Measurements from ENCODE around the gene EML6. TPM values are rescaled to one million over a fixed set of nuclear protein-coding genes. Genes with fewer than 3 reads are reported as not detected.
"Not testable (repeated sequence)": the region's sequence is repeated elsewhere in the genome, so short reads cannot be mapped to it uniquely, and the experiment has no call there.

EML6 gene
- total RNA-seq, 4 donors from 2014 or later, result 2.3 to 15.1 (median 4.1) TPM

- no peak for DNase-seq (ENCODE audit: low spot score in 2 of 2)
- Histone ChIP-seq H3K27me3 (no peaks in the 10 kb centered on the region), H3K4me3 (no peak overlapping the region), H3K4me1 (peaks cover 50% of the 10 kb centered on the region), H3K9me3 (no peaks in the 10 kb centered on the region), H3K36me3 (peaks cover 6% of the 10 kb centered on the region), H3K27ac (no peak overlapping the region)
- WGBS, result 75% methylated on average over 3 of the region's 3 CpGs
- no peak for TF ChIP-seq POLR2AphosphoS5 (IDR thresholded peaks at IDR 0.05)
- no peak for TF ChIP-seq CTCF (IDR thresholded peaks at IDR 0.05)
- no peak for TF ChIP-seq POLR2A (IDR thresholded peaks at IDR 0.05)
- no peak for TF ChIP-seq EP300 (IDR thresholded peaks at IDR 0.05)
Measured at GRCh38 chr2:54988612-54989011, 265.1 kb downstream of the EML6 start.

DNA sequence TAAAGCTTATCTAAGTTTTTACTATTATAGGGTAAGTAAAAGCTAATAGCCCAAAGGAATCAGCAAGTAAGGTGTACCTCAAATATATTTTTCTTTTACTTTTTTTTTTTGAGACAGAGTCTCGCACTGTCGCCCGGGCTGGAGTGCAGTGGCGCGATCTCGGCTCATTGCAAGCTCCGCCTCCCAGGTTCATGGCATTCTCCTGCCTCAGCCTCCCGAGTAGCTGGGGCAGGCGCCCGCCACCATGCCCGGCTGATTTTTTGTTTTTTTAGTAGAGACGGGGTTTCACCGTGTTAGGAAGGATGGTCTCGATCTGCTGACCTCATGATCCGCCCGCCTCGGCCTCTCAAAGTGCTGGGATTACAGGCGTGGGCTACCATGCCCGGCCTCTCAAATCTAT, 267.2 kb downstream of the EML6 start:
- H3K36me3 ChIP-seq; H3K27ac ChIP-seq; H3K4me3 ChIP-seq; DNase-seq (ENCODE audit: low spot score in 2 of 2); H3K9me3 ChIP-seq; H3K27me3 ChIP-seq: not testable (repeated sequence)
- WGBS, result 95% methylated on average over 19 of the region's 19 CpGs
- H3K4me1 ChIP-seq, result peaks cover 44% of the 10 kb centered on the region

DNA sequence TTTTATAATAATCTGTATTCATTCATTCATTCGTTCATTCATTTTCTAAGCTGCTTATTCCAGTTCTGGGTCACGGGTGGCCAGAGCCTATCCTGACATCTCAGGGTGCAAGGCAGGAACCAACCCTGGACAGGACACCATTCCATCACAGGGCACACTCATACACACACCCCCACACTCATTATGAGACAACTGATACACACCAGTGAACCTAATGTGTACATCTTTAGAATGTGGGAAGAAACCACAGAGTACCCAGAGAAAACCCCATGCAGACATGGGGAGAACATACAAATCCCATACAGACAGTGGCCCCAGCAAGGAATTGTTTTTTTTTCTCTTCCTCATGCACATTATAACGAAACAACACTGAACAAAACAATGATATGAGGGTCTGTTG, 272.1 kb downstream of the EML6 start:
- no peak overlapping the region for H3K27ac ChIP-seq
- TF ChIP-seq EP300 (IDR thresholded peaks at IDR 0.05) (no peak), CTCF (IDR thresholded peaks at IDR 0.05) (no peak), POLR2AphosphoS5 (IDR thresholded peaks at IDR 0.05) (no peak), POLR2A (IDR thresholded peaks at IDR 0.05) (no peak)
- WGBS, result 87% methylated on average over 3 of the region's 3 CpGs
- H3K4me1 ChIP-seq, result peaks cover 72% of the 10 kb centered on the region
- H3K36me3 ChIP-seq, result no peaks in the 10 kb centered on the region
- H3K9me3 ChIP-seq, result no peaks in the 10 kb centered on the region
- H3K4me3 ChIP-seq, result no peak overlapping the region
- H3K27me3 ChIP-seq, result no peaks in the 10 kb centered on the region
- no peak for DNase-seq (ENCODE audit: low spot score in 2 of 2)

DNA sequence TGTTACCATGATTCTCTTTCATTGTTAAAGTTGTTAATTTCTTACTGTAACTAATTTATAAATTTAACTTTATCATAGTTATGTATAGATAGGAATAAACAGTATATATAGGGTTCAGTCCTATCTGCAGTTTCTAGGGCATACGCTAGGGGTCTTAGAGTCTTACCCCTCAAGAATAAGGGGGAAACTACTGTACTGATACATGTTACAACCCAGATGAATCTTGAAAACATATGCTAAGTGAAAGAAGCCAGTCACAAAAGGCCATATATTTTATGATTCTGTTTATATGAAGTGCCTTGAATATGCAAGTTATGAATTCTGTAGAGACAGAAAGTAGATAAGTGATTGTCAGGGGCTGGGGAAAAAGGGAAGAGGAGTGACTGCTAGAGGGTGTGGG, 274.4 kb downstream of the EML6 start:
- Histone ChIP-seq H3K4me3 (no peak overlapping the region), H3K9me3 (no peaks in the 10 kb centered on the region), H3K4me1 (peaks cover 68% of the 10 kb centered on the region), H3K27me3 (no peaks in the 10 kb centered on the region), H3K27ac (no peak overlapping the region), H3K36me3 (no peaks in the 10 kb centered on the region)
- TF ChIP-seq EP300 (IDR thresholded peaks at IDR 0.05) (no peak), CTCF (IDR thresholded peaks at IDR 0.05) (no peak), POLR2AphosphoS5 (IDR thresholded peaks at IDR 0.05) (no peak), POLR2A (IDR thresholded peaks at IDR 0.05) (no peak)
- no peak for DNase-seq (ENCODE audit: low spot score in 2 of 2)
- WGBS, result 77% methylated on average over 1 of the region's 1 CpG

DNA sequence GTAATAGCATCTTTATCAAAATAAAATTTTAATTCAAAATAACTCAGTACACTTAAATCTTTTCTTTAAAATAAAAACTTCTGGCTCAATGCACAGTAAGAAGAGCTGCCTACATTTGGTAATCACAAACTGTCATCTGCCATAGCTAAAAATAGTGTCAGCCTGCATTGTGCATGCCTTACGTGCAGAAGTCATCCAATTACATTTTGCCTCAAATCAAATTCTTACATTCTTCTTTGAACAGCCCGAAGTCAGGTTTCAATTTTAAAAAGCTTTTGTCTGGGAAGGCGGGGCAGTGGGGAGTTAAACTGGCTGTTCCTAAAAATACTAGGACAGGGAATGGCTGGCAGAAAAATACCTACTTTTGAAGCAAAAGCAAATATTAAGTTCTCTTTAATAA, 275.7 kb downstream of the EML6 start:
- no peak overlapping the region for H3K4me3 ChIP-seq
- 4% methylated on average over 3 of the region's 3 CpGs for WGBS
- no peaks in the 10 kb centered on the region for H3K9me3 ChIP-seq
- no peak overlapping the region for H3K27ac ChIP-seq
- no peaks in the 10 kb centered on the region for H3K36me3 ChIP-seq
- TF ChIP-seq CTCF (IDR thresholded peaks at IDR 0.05) (no peak), EP300 (IDR thresholded peaks at IDR 0.05) (no peak), POLR2A (IDR thresholded peaks at IDR 0.05) (no peak), POLR2AphosphoS5 (IDR thresholded peaks at IDR 0.05) (no peak)
- H3K4me1 ChIP-seq, result peaks cover 68% of the 10 kb centered on the region
- no peaks in the 10 kb centered on the region for H3K27me3 ChIP-seq
- DNase-seq (ENCODE audit: low spot score in 2 of 2), result no peak

- Histone ChIP-seq H3K36me3 (no peaks in the 10 kb centered on the region), H3K4me3 (no peak overlapping the region), H3K9me3 (no peaks in the 10 kb centered on the region), H3K27ac (no peak overlapping the region), H3K4me1 (peaks cover 78% of the 10 kb centered on the region), H3K27me3 (no peaks in the 10 kb centered on the region)
- TF ChIP-seq CTCF (IDR thresholded peaks at IDR 0.05) (no peak), POLR2A (IDR thresholded peaks at IDR 0.05) (no peak), EP300 (IDR thresholded peaks at IDR 0.05) (no peak), POLR2AphosphoS5 (IDR thresholded peaks at IDR 0.05) (no peak)
- no peak for DNase-seq (ENCODE audit: low spot score in 2 of 2)
- WGBS, result 40% methylated on average over 4 of the region's 4 CpGs
Measured at GRCh38 chr2:55000341-55000740, 276.9 kb downstream of the EML6 start.
